Natural killer cell treated with Interleukin-12 subunit alpha and Interleukin-12 subunit beta and Interleukin-15 and Interleukin-18, amount 100 ng/mL, for 72 hours (primary cell): ENCODE results near the gene CCR5. TPM values are rescaled to one million over a fixed set of nuclear protein-coding genes. Genes with fewer than 3 reads are reported as not detected.

Experiments used
- ATAC-seq, 2 donors: fragments of 150-1000 bp; cut with Tn5 transposase in 1 of 2; sonication (Bioruptor Pico), chemical (Tn5 transposase) in 1 of 2; 2 replicates each; pipeline ENCODE4 v1.10.0; 2021
- DNase-seq: peaks from one replicate; pipeline ENCODE4 v3.0.0; 2022; ENCODE audit warnings: low spot score
- H3K27ac Mint-ChIP-seq, 2 donors: 1 replicate in 1 of 2; 2 replicates in 1 of 2; pipeline ENCODE4 v1.8.0; 2022; ENCODE audit warnings: mixed read lengths in 2 of 2, mild to moderate bottlenecking in 1 of 2, moderate library complexity in 1 of 2
- H3K27me3 Mint-ChIP-seq, 2 donors: 1 replicate in 1 of 2; 2 replicates in 1 of 2; pipeline ENCODE4 v1.8.0; 2022; ENCODE audit warnings: mixed read lengths in 2 of 2
- H3K36me3 Mint-ChIP-seq: one replicate; pipeline ENCODE4 v1.8.0; 2022; ENCODE audit warnings: mixed read lengths
- H3K4me1 Mint-ChIP-seq, 2 donors: 1 replicate in 1 of 2; 2 replicates in 1 of 2; pipeline ENCODE4 v1.8.0; 2022; ENCODE audit warnings: low read depth in 2 of 2, mixed read lengths in 2 of 2, mild to moderate bottlenecking in 1 of 2
- H3K4me3 Mint-ChIP-seq: one replicate; pipeline ENCODE4 v1.8.0; 2022; ENCODE audit warnings: mixed read lengths
- H3K9me3 Mint-ChIP-seq: 2 replicates; pipeline ENCODE4 v1.8.0; 2022; ENCODE audit warnings: mixed read lengths
- total RNA-seq, 2 donors: library from RNA; stranded (reverse); gene quantifications; one replicate each; pipeline ENCODE4 v1.2.3, GENCODE V29; 2022

CCR5 gene
- total RNA-seq, 2 donors from 2014 or later, result 28.3 to 46.2 TPM

DNA sequence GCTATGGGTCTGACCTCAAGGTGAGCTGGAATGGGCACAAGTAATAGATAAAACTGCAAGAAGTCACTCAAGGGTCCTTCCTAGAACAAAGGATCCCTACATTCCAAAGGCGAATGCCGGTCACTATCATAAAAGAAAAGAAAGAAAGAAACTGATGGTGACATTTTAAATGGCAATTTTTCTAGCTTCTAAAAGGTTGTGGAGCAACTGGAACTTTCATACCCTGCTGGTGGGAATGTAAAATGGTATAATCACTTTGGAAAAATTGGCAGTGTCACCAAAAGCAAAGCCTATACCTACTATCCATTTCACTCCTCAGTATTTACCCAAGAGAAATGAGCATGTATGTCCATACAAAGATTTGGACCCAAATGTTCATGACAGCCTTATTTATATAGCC, 40.5 kb downstream of the CCR5 start:
- H3K27ac Mint-ChIP-seq, result no peak overlapping the region
- no peaks in the 10 kb centered on the region for H3K36me3 Mint-ChIP-seq
- no peak for ATAC-seq
- no peak overlapping the region for H3K4me3 Mint-ChIP-seq
- H3K27me3 Mint-ChIP-seq, result no peaks in the 10 kb centered on the region
- no peaks in the 10 kb centered on the region for H3K9me3 Mint-ChIP-seq
- no peak for DNase-seq
- peaks cover 19 to 27% of the 10 kb centered on the region in 2 donors for H3K4me1 Mint-ChIP-seq

DNA sequence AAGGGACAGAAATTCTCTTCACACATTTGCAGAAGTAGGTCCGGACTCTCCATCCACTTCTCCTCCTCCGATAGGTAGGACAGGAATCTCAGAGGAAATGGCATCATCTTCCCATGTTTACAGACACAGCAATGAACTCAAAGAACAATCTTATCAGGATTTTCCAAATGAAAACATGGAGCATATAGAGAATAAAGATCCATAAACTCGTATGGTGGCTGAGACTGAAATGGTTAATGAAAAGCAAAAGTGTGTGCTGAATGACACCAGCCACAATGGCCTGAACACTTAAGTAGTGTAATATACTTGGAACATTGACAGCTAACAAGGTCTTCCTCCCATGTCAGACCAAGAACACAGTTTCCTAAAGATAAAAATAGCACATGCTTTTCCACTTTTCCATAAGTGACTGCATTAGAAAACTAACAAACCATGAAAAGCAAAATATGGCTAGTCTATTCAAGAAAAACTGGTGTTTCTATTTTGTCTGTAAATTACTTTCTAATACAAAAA, 42.1 kb downstream of the CCR5 start:
- H3K27ac Mint-ChIP-seq, result no peak overlapping the region
- ATAC-seq, result no peak
- DNase-seq, result no peak
- no peaks in the 10 kb centered on the region for H3K36me3 Mint-ChIP-seq
- peaks cover 6 to 12% of the 10 kb centered on the region in 2 donors for H3K4me1 Mint-ChIP-seq
- H3K9me3 Mint-ChIP-seq, result no peaks in the 10 kb centered on the region
- no peak overlapping the region for H3K4me3 Mint-ChIP-seq
- H3K27me3 Mint-ChIP-seq, result no peaks in the 10 kb centered on the region

DNA sequence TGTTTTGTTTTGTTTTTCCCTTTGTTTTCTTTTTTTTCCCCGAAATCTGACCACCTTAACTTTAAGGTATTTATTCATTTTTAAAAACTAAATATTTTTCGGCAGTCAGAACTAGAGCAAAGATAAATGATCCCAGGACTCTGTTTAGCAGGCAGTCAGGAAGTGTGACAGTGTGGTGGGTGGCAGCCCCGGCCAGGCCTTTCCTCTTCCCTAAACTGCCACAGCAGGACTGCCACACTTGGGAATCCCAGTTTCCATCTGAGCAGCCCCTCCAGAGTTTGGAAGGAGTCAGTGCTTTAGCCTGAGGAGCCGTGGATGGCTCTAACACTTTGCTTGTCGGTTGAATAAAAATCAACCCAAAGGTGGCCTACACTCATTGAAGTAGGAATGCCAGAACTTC, 43.2 kb downstream of the CCR5 start:
- Mint-ChIP-seq H3K4me1 (peaks cover 0 to 6% of the 10 kb centered on the region in 2 donors), H3K36me3 (no peaks in the 10 kb centered on the region), H3K27ac (no peak overlapping the region), H3K9me3 (no peaks in the 10 kb centered on the region), H3K4me3 (no peak overlapping the region), H3K27me3 (no peaks in the 10 kb centered on the region)
- peak; percentile 32 for DNase-seq
- ATAC-seq, result no peak

DNA sequence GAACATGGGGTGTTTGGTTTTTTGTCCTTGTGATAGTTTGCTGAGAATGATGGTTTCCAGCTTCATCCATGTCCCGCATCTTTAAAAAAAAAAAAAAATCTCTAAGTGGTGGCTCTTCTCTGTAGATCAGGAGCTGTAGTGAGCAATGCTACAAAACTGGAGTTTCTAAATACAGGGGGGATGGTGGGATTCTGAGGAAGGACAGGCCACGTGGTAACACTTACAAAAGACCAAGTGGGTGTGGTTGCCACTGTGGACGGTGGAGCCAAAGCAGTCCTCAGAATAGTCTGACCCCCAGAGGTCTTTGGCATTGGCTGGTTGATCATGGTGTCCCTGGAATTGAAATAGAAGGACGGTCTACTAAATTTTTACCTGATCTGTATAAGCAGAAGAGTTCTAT, 44.0 kb downstream of the CCR5 start:
- no peak overlapping the region for H3K27ac Mint-ChIP-seq
- H3K4me1 Mint-ChIP-seq, result peaks cover 0 to 4% of the 10 kb centered on the region in 2 donors
- H3K36me3 Mint-ChIP-seq, result no peaks in the 10 kb centered on the region
- H3K9me3 Mint-ChIP-seq, result no peaks in the 10 kb centered on the region
- no peaks in the 10 kb centered on the region for H3K27me3 Mint-ChIP-seq
- H3K4me3 Mint-ChIP-seq, result no peak overlapping the region
- ATAC-seq (no peak), DNase-seq (no peak)

DNA sequence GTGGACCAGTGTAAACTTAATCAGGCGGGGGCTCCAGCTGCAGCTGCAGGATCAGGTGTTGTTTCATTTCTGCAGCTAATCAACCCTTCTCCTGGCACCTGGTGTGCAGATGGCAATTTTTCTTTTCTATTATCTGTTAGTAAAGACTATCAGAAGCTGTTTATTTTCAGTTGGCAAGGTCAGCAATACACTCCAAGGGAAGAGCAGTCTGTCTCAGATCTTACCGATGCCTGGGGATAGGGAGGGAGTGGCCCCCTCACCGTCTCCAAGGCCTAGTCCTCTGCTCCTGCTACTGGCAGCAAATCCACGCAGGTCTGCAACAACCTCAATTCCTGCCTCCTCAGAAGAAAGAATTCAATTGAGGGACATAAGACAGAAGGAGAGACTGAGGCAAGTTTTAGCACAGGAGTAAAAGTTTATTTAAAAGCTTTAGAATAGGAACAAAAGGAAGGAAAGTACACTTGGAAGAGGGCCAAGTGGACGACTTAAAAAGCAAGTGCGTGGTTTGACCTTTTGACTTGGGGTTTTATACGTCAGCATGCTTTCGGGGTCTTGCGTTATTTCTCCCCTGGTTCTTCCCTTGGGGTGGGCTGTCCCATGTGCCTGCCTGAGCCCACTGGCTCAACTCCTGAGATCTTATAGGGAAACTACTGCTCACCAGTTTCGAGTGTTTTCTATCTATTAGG, 45.5 kb downstream of the CCR5 start:
- no peak for ATAC-seq
- Mint-ChIP-seq H3K9me3 (no peaks in the 10 kb centered on the region), H3K4me1 (no peaks in the 10 kb centered on the region), H3K27ac (no peak overlapping the region), H3K36me3 (no peaks in the 10 kb centered on the region), H3K27me3 (no peaks in the 10 kb centered on the region), H3K4me3 (no peak overlapping the region)
- no peak for DNase-seq

GRCh38 chr3:46416811-46417510, 46.2 kb downstream of the CCR5 start:
- Mint-ChIP-seq H3K9me3 (no peaks in the 10 kb centered on the region), H3K4me1 (no peaks in the 10 kb centered on the region), H3K27me3 (no peaks in the 10 kb centered on the region), H3K27ac (no peak overlapping the region), H3K36me3 (no peaks in the 10 kb centered on the region), H3K4me3 (no peak overlapping the region)
- ATAC-seq (no peak), DNase-seq (peak; percentile 10)

DNA sequence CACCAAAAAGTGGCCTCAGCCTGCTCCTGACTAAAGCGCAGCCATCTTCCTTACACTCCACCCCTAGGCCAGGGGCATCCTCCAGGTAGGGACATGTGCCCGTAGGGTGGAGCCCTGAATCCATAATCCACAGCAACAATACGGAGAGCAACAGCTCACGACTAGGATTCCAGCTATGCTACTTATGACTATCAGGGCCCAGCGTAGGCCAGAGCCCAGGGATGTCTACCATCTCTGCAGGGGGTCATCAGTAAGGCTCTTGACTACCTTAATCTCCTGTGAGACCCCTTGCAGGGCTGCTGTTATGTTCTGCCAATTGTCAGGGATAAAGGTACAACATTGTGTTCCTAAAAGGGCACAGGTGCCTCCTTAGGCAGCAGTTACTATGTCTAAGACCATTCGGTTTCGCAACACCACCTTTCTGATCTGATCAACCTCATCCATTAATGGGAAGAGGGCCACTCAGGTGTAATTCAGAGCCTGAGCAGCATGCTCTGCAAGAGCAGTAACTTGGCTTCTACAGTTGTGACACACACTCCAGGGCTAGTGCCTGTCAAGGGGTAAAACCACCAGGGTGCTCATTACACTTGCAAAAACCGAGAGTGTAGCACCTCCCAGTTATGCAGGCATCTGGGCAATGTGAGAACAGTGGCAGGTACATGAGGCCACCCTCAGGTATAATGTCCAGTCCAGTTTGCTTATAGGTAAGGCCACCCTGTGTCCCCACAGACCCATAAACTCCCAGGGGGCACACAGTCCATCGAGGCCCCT, 47.3 kb downstream of the CCR5 start:
- Mint-ChIP-seq H3K4me1 (no peaks in the 10 kb centered on the region), H3K36me3 (no peaks in the 10 kb centered on the region), H3K27me3 (no peaks in the 10 kb centered on the region), H3K9me3 (no peaks in the 10 kb centered on the region), H3K4me3 (no peak overlapping the region), H3K27ac (no peak overlapping the region)
- ATAC-seq (no peak), DNase-seq (peak; percentile 44)

- H3K9me3 Mint-ChIP-seq, result no peaks in the 10 kb centered on the region
- DNase-seq (no peak), ATAC-seq (no peak)
- H3K4me3 Mint-ChIP-seq, result no peak overlapping the region
- no peak overlapping the region for H3K27ac Mint-ChIP-seq
- no peaks in the 10 kb centered on the region for H3K27me3 Mint-ChIP-seq
- no peaks in the 10 kb centered on the region for H3K4me1 Mint-ChIP-seq
- H3K36me3 Mint-ChIP-seq, result no peaks in the 10 kb centered on the region
These were observed 49.1 kb downstream of the CCR5 start for GRCh38 chr3:46419816-46420215.

GRCh38 chr3:46420931-46421330, 50.2 kb downstream of the CCR5 start:
- Mint-ChIP-seq H3K27ac (no peak overlapping the region), H3K4me3 (no peak overlapping the region), H3K4me1 (no peaks in the 10 kb centered on the region), H3K9me3 (no peaks in the 10 kb centered on the region), H3K27me3 (no peaks in the 10 kb centered on the region), H3K36me3 (no peaks in the 10 kb centered on the region)
- ATAC-seq (no peak), DNase-seq (peak; percentile 15)

DNA sequence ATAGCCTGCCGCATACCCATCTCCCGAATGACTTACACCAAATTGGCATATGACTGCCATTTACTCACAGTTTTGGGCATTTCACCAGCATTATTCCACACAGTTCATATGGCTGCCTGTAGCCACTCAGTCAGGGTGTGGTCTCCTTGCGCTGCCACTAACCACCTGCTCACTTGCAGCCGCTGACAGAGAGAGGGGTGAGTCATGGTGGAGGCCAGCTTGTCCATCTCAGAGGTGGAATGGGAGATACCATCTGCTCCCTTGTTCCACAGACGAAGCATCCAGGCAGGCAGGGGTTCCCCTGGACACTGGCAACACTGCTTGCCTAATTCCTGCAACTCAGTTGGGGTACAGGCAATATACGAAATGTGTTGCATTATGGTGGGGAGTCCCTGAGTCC, 51.9 kb downstream of the CCR5 start:
- H3K27ac Mint-ChIP-seq, result no peak overlapping the region
- DNase-seq (no peak), ATAC-seq (no peak)
- H3K4me3 Mint-ChIP-seq, result no peak overlapping the region
- no peaks in the 10 kb centered on the region for H3K36me3 Mint-ChIP-seq
- no peaks in the 10 kb centered on the region for H3K9me3 Mint-ChIP-seq
- peaks cover 0 to 11% of the 10 kb centered on the region in 2 donors for H3K4me1 Mint-ChIP-seq
- no peaks in the 10 kb centered on the region for H3K27me3 Mint-ChIP-seq

GRCh38 chr3:46423588-46423987, 52.8 kb downstream of the CCR5 start:
- Mint-ChIP-seq H3K4me1 (peaks cover 0 to 11% of the 10 kb centered on the region in 2 donors), H3K36me3 (no peaks in the 10 kb centered on the region), H3K27ac (no peak overlapping the region), H3K27me3 (no peaks in the 10 kb centered on the region), H3K9me3 (no peaks in the 10 kb centered on the region), H3K4me3 (no peak overlapping the region)
- no peak for ATAC-seq
- peak; percentile 15 for DNase-seq
